Fibroblast of skin of abdomen (primary cell): Measurements from ENCODE around the gene ZNF473.
"Not testable (repeated sequence)": the region's sequence is repeated elsewhere in the genome, so short reads cannot be mapped to it uniquely, and the experiment has no call there.

Source experiments
- DNase-seq: peaks from one replicate; pipeline ENCODE4 v3.0.0-alpha.2; 2013

ZNF473 gene

GRCh38 chr19:50051228-50051895, 25.6 kb downstream of the ZNF473 start:
- DNase-seq, result not testable (repeated sequence)

DNA sequence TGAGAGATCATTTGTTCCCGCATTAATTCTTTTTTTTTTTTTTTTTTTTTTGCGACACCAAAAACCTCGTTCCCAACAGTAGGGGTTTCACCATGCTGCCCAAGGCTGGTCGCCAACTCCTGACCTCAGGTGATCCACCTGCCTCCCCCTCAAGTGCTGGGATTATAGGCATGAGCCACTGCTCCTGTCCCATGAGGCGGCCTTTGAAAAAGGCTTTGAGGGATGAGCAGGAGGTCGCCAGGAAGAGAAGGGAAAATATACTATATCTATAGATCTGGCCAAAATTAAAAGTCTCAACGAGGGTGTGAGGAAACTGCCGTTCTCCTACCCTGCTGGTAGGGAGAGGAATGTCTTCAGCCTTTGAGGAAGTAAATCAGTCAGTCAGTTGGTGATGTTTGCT, 26.2 kb downstream of the ZNF473 start:
- no peak for DNase-seq

GRCh38 chr19:50053119-50053518, 27.3 kb downstream of the ZNF473 start:
- DNase-seq, result no peak

DNA sequence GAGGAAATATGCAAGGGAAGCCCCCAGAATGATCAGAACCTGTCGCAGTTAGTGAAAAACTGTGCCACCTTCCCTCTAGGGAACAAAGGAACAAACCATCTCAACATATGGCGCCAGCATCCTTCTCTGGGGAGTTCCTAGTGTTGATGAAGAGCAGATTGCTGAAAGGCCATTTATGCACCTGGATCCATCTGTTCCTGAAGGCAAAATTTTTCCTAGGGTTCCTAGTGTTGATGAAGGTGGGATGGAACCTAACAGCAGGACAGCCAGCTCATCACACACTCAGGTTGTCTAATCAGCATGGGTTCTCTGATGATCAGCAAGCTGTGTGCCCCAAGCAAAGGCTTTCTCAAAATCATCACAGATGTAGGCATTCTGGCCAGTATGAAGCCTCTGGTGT, 32.6 kb downstream of the ZNF473 start:
- no peak for DNase-seq

GRCh38 chr19:50059045-50059444, 33.2 kb downstream of the ZNF473 start:
- DNase-seq, result no peak

DNA sequence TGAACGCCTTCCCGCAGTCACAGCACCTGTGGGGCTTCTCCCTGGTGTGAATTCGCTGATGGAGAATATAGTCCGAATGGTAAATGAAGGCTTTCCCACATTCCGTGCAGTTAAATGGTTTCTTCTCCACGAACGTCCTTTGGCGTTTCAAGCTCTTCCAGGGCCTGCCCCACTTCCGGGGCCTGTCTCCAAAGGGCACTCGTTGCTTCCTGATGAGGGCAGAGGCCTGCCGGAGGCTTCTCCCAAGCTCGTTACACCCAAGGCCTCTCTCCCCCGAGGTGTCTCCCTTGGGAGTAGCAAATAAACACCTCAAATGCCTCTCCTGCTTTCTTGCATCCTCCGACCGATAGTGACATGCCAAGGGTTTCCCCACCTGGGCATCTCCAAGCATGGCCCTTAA, 34.3 kb downstream of the ZNF473 start:
- DNase-seq, result no peak

DNA sequence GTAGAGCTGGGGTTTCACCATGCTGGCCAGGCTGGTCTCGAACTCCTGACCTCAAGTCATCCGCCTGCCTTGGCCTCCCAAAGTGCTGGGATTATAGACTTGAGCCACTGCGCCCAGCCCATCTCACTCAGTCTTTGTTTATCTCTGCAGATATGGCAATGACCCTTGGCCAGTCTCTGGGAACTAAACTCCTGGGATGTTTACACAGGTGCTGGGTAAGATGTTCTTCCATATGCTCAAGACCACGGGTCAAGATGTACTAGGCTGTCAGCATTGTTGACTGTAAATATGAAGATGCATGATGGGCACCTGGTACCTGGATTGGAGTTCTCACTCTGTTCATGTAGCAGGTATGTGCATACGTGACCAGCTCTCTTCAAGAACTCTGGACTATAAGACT, 35.8 kb downstream of the ZNF473 start:
- no peak for DNase-seq

- DNase-seq, result no peak
Observed at GRCh38 chr19:50065938-50066337, 40.1 kb downstream of the ZNF473 start.

DNA sequence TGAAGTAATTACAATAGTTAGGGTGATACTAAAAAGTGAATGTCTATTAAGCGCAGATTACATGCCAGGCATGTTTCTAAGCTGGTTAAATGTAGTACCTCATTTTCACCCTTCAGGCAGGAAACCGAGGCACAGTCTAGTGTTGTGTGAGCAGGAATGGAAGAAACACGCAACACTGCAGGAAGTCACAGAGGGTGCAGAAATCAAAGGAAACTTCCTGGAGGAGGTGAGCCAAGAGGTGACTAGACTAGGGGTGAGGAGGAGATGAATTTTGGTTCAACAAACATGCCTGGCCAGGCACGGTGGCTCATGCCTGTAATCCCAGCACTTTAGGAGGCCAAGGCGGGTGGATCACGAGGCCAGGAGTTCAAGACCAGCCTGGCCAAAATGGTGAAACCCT, 41.8 kb downstream of the ZNF473 start:
- no peak for DNase-seq

- not testable (repeated sequence) for DNase-seq
Observed at GRCh38 chr19:50068382-50068781, 42.6 kb downstream of the ZNF473 start.

DNA sequence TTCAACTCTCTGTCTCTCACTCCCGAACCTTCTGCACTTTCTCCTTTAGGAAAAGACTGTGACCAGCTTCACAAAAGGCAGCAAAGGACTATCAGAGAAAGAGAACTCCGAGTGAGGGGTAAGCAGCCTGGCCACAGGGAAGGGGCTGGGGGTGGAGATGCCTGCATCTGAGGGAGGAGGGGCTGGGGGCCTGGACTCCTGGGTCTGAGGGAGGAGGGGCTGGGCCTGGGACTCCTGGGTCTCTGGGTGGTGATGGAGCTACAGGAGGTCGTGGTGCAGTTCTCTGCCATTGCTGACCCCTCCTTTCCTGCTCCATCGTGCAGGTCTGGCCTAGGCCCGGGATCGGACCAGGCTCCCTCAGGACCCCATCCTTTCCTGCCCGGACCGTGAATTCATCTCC, 49.3 kb downstream of the ZNF473 start:
- not testable (repeated sequence) for DNase-seq

GRCh38 chr19:50075644-50076372, 50.0 kb downstream of the ZNF473 start:
- DNase-seq, result not testable (repeated sequence)

- DNase-seq, result not testable (repeated sequence)
Observed at GRCh38 chr19:50076581-50077355, 51.0 kb downstream of the ZNF473 start.

DNA sequence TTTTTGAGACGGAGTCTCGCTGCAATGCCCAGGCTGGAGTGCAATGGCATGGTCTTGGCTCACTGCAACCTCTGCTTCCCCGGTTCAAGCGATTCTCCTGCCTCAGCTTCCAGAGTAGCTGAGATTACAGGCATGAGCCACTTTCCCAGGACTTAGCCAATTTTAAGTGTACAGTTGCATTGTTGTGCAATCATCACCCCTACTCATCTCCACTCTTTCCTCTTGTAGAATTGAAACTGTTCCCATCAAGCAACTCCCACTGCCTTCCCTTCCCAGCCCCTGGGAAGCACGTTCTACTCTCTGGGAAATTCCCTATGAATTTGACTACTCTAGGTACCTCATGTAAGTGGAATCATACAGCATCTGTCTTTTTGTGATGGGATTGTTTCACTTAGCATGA, 53.2 kb downstream of the ZNF473 start:
- DNase-seq, result not testable (repeated sequence)

- DNase-seq, result not testable (repeated sequence)
Observed at GRCh38 chr19:50084440-50084839, 58.6 kb downstream of the ZNF473 start.

- DNase-seq, result not testable (repeated sequence)
Observed at GRCh38 chr19:50087153-50087552, 61.3 kb downstream of the ZNF473 start.

DNA sequence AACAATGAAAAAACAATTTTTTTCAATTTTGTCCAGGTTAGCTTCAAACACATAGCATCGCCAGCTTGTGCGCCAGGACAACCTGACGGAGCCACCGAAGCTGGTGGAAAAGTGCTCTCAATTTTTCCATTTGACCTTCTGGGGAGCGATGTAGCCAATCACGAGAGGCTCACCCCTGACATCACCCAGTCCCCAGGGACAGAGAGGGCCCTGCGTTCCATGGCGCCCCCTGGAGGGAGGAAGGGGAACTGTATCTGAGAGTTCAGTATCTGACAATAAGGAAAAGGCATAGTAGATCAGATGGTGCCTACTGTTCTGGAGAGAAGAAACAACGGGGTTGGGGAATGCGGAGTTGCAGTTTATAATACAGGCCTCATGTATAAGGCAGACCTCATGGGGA, 64.9 kb downstream of the ZNF473 start:
- not testable (repeated sequence) for DNase-seq

- not testable (repeated sequence) for DNase-seq
Observed at GRCh38 chr19:50091786-50092185, 66.0 kb downstream of the ZNF473 start.

- DNase-seq, result not testable (repeated sequence)
Observed at GRCh38 chr19:50092597-50092996, 66.8 kb downstream of the ZNF473 start.

- DNase-seq, result not testable (repeated sequence)
Observed at GRCh38 chr19:50097884-50098283, 72.1 kb downstream of the ZNF473 start.

DNA sequence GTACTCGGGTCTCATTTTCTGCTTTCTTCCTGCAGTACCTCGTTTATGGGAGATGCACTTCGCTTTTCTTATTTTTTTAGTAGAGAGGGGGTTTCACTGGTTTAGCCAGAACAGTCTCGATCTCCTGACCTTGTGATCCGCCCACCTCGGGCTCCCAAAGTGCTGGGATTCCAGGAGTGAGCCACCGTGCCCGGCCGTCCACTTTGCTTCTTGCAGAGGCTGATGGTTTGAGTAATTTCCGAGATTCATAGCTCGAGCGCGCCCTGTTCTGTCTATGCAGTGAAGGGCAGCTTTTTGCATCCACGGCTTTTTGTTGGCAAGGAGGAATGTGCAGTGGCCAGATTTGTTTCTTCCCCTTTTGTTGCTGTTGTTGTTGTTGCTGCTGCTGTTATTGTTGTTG, 73.1 kb downstream of the ZNF473 start:
- DNase-seq, result not testable (repeated sequence)

DNA sequence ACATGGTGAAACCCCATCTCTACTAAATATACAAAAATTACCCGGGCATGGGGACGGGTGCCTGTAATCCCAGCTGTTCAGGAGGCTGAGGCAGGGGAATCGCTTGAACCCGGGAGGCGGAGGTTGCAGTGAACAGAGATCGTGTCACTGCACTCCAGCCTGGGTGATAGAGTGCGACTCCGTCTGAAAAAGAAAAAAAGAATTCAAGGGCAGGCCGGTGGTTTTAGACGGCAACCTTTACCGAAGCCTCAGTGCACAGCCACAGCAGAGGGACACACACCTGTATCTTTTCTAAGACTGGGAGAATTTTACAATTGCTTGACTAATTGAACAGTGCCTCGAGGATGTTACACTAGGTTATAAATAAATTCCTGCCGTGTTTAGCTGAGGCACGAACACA, 73.9 kb downstream of the ZNF473 start:
- DNase-seq, result not testable (repeated sequence)

GRCh38 chr19:50100946-50101345, 75.1 kb downstream of the ZNF473 start:
- DNase-seq, result not testable (repeated sequence)
